HG02943 (cell line): ENCODE data around the gene SGPL1.

Experiments used
- ATAC-seq: cut with Tn5 transposase; IDR thresholded peaks from one replicate; pipeline ENCODE4 v1.9.1; 2021; ENCODE audit warnings: mild to moderate bottlenecking, low read depth, moderate library complexity; ENCODE audit not compliant: unreplicated experiment

Gene SGPL1

GRCh38 chr10:70901276-70901878 lies 85.6 kb downstream of the SGPL1 start:
- no peak for ATAC-seq

GRCh38 chr10:70902661-70903261 lies 87.0 kb downstream of the SGPL1 start:
- no peak for ATAC-seq

- ATAC-seq: no peak
These were observed 87.6 kb downstream of the SGPL1 start for GRCh38 chr10:70903262-70903921.

- no peak for ATAC-seq
These were observed 89.6 kb downstream of the SGPL1 start for GRCh38 chr10:70905071-70906021.

GRCh38 chr10:70906031-70906783 lies 90.5 kb downstream of the SGPL1 start:
- no peak for ATAC-seq

GRCh38 chr10:70906953-70907636 lies 91.3 kb downstream of the SGPL1 start:
- no peak for ATAC-seq

- ATAC-seq: no peak
These were observed 92.1 kb downstream of the SGPL1 start for GRCh38 chr10:70907637-70908405.

- ATAC-seq: no peak
These were observed 92.9 kb downstream of the SGPL1 start for GRCh38 chr10:70908406-70909296.

GRCh38 chr10:70909326-70909935 lies 93.7 kb downstream of the SGPL1 start:
- no peak for ATAC-seq

- no peak for ATAC-seq
These were observed 95.0 kb downstream of the SGPL1 start for GRCh38 chr10:70910486-70911341.

GRCh38 chr10:70911386-70911785 lies 95.6 kb downstream of the SGPL1 start:
- ATAC-seq: no peak

- ATAC-seq: no peak
These were observed 96.8 kb downstream of the SGPL1 start for GRCh38 chr10:70912556-70912955.

- no peak for ATAC-seq
These were observed 97.6 kb downstream of the SGPL1 start for GRCh38 chr10:70913191-70913892.

- ATAC-seq: no peak
These were observed 98.1 kb downstream of the SGPL1 start for GRCh38 chr10:70913893-70914240.

- ATAC-seq: no peak
These were observed 98.6 kb downstream of the SGPL1 start for GRCh38 chr10:70914316-70914864.

- no peak for ATAC-seq
These were observed 99.5 kb downstream of the SGPL1 start for GRCh38 chr10:70915206-70915605.
